ENCODE results near the gene RRH.
"Not testable (repeated sequence)": the region's sequence is repeated elsewhere in the genome, so short reads cannot be mapped to it uniquely, and the experiment has no call there.

The RRH gene

GRCh38 chr4:109847896-109848442, 20.2 kb downstream of the RRH start, which contains the start of gene LRIT3:
LRIT3 (plus strand) TSS chr4:109848107; CDS start chr4:109848202, 95 bp downstream.
- no peak for FAIRE-seq

- no peak for FAIRE-seq
These were observed 20.7 kb downstream of the RRH start for GRCh38 chr4:109848501-109848900.

- no peak for FAIRE-seq
These were observed 22.8 kb downstream of the RRH start for GRCh38 chr4:109850601-109851000.

- not testable (repeated sequence) for FAIRE-seq
These were observed 31.9 kb downstream of the RRH start for GRCh38 chr4:109859426-109860300.

- no peak for FAIRE-seq
These were observed 33.5 kb downstream of the RRH start for GRCh38 chr4:109861271-109861670.

- peak; percentile 29 for FAIRE-seq
These were observed 34.2 kb downstream of the RRH start for GRCh38 chr4:109861916-109862511.

- FAIRE-seq, result no peak
These were observed 36.4 kb downstream of the RRH start for GRCh38 chr4:109864134-109864533.

GRCh38 chr4:109870061-109870460, 42.3 kb downstream of the RRH start:
- FAIRE-seq, result no peak

- FAIRE-seq, result no peak
These were observed 44.3 kb downstream of the RRH start for GRCh38 chr4:109872065-109872464.

GRCh38 chr4:109872950-109873656, 45.3 kb downstream of the RRH start:
- no peak for FAIRE-seq

- no peak for FAIRE-seq
These were observed 46.2 kb downstream of the RRH start for GRCh38 chr4:109873791-109874514.

GRCh38 chr4:109875106-109875505, 47.3 kb downstream of the RRH start:
- FAIRE-seq, result no peak

- FAIRE-seq, result not testable (repeated sequence)
These were observed 47.8 kb downstream of the RRH start for GRCh38 chr4:109875553-109875952.

GRCh38 chr4:109876634-109877265, 49.0 kb downstream of the RRH start:
- FAIRE-seq, result no peak

- no peak for FAIRE-seq
These were observed 49.6 kb downstream of the RRH start for GRCh38 chr4:109877400-109877799.

GRCh38 chr4:109878355-109878754, 50.6 kb downstream of the RRH start:
- no peak for FAIRE-seq

GRCh38 chr4:109879081-109879480, 51.3 kb downstream of the RRH start:
- FAIRE-seq, result no peak

- no peak for FAIRE-seq
These were observed 52.0 kb downstream of the RRH start for GRCh38 chr4:109879636-109880314.

GRCh38 chr4:109886303-109886702, 58.5 kb downstream of the RRH start:
- FAIRE-seq, result no peak

GRCh38 chr4:109887071-109887470, 59.3 kb downstream of the RRH start:
- FAIRE-seq, result no peak

- FAIRE-seq, result no peak
These were observed 62.3 kb downstream of the RRH start for GRCh38 chr4:109890076-109890475.
